HuH-7.5 (cell line): ENCODE results near the gene SLC34A1.

Experiments
- DNase-seq: peaks from one replicate; pipeline ENCODE4 v3.0.0; 2011; ENCODE audit warnings: low spot score

Gene SLC34A1

GRCh38 chr5:177432143-177432838 is 48.1 kb downstream of the SLC34A1 start:
- DNase-seq = no peak

GRCh38 chr5:177432839-177433657 is 48.8 kb downstream of the SLC34A1 start:
- DNase-seq = no peak

- DNase-seq = no peak
These were observed 49.5 kb downstream of the SLC34A1 start for GRCh38 chr5:177433658-177434217.

DNA sequence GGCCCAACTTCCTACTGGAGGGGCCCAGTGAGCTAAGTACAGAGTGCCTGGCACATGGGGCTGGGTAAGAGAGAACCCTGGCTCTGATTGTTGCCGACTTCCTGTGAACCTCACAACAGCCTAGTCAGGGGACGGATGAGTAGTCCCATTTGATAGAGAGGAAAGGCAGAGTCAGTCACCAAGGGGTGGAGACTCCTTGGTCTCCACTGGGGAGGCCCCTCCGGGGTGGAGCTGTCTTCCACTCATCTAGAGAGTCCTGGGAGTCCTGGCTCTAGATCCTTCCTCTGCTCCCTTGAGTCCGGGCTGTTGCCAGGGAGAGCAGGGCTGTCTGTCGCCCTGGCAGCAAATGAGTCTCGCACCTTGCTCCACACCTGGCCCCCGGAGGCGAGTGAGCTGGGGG is 50.2 kb downstream of the SLC34A1 start:
- no peak for DNase-seq

DNA sequence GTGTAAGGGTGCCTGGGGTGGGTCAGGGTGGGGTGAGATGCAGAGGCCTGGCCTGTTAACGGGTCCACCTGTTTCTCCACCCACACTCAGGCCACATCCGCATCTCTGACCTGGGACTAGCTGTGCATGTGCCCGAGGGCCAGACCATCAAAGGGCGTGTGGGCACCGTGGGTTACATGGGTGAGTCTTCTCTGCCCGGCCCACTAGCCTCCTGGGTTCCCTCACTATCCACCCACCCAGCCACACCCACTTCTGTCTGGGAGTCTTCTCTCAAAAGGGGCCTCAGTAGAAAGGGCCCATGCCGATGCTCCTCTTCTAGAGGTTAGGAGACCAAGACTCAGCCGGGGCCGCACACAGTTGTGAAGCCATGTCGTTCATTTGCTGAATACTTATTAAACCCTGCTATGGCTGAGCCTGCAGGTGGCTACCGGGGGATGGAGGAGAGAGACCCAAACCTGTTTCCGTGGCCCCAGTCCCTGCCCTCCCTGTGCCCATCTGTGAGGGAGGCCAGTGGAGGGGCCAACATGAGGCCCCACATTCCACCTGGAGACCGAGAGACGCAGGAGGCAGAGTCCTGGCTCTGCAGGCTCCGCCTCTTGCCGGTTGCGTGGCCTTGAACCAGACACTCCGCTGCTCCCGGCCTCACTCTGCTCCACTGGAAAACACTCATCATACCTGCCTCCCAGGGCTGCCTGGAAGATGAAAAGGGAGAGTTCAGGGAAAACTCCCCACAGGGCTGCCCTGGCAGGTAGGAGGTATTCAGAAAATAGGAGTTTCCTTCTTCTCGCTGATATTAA is 50.9 kb downstream of the SLC34A1 start:
- no peak for DNase-seq

- no peak for DNase-seq
These were observed 51.8 kb downstream of the SLC34A1 start for GRCh38 chr5:177435847-177436536.

GRCh38 chr5:177437623-177438022 is 53.4 kb downstream of the SLC34A1 start:
- no peak for DNase-seq

DNA sequence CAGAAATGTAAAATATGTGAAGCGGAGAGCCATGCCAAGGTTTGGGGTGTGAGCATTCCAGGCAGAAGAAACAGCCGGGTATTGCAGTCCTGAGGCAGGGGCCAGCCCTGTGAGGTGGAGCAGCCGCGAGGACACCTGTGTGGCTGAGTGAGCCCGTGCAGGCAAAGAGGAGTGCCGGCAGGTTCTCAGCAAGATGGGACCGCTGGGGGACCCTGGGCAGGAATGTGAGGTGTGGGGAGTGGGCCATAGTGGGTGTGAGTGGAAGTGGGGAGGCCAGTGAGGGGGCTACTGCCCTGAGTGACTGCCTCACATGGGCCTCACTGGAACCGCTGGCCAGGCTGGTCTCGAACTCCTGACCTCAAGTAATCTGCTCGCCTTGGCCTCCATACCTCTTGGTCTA is 54.2 kb downstream of the SLC34A1 start:
- no peak for DNase-seq

DNA sequence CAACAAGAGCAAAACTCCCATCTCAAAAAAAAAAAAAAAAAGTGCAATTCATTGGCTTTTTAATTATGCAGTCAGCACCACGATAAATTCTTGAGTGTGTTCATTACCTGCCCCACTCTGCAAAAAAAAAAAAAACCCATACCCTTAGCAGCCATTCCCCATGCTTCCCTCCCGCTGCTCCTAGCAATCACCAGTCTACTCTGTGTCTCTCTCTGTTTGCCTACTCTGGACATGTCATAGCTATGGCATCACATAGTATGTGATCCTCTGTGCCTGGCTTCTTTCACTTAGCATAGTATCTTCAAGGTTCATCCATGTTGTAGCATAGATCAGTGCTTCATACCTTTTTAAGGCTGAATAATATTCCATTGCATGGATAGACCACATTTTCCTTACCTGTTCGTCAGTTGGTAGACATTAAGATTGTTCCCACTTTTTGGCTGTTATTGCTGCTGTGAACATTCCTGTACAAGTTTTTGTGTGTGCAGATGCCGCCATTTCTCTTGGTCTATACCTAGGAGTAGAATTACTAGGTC is 55.4 kb downstream of the SLC34A1 start:
- no peak for DNase-seq

GRCh38 chr5:177440211-177440989 is 56.2 kb downstream of the SLC34A1 start:
- DNase-seq = no peak

GRCh38 chr5:177440990-177441780 is 57.0 kb downstream of the SLC34A1 start:
- DNase-seq = no peak

DNA sequence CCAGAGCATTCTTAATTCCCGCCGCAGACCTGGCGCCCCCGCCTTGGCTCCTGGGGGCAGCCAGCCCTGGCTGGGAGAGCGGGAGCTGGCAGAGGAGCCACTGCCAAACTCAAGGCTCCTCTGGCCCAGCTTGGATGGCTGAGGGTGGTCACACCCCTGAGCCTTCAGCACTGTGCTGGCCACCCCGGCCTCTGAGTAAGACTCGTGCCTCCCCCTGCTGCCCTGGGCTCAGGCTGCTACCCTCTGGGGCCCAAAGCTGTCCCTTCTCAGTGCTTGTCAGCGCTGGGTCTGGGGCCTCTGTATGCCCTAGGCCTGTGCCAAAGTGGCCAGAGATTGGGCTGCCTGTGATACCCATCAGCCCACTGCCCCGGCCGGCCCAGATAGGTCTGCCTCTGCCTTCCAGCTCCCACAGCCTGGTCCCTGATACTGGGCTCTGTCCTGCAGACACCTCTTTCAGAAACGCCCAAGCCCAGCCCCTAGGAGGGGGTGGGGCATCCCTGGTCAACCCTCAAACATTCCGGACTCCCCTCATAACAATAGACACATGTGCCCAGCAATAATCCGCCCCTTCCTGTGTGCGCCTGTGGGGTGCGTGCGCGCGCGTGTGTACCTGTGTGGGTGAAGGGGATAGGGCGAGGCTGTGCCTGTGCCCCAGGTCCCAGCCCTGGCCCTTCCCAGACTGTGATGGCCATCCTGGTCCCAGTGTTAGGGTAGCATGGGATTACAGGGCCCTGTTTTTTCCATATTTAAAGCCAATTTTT is 58.0 kb downstream of the SLC34A1 start:
- DNase-seq = no peak

- no peak for DNase-seq
These were observed 59.1 kb downstream of the SLC34A1 start for GRCh38 chr5:177443144-177443983.

- no peak for DNase-seq
These were observed 60.1 kb downstream of the SLC34A1 start for GRCh38 chr5:177444106-177445051.

- DNase-seq = no peak
These were observed 61.0 kb downstream of the SLC34A1 start for GRCh38 chr5:177445052-177445916.

DNA sequence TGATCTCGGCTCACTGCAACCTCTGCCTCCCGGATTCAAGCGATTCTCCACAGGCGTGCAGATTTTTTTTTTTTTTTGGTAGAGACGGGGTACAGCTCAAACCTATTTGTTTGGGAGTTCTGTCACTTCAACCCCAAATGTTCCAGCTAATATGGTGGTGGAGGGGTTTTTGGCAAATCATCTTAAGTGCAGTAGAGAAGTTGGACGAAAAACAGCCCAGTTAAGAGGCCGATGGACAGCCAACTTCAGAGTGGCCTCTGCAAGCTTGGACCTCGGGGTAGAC is 61.6 kb downstream of the SLC34A1 start:
- DNase-seq = no peak
